A172 (cell line): ENCODE data around the gene FAH. TPM values are rescaled to one million over a fixed set of nuclear protein-coding genes. Genes with fewer than 3 reads are reported as not detected.

ENCODE experiments used
- total RNA-seq: library from RNA; depleted of rRNA; stranded (reverse); fragments of >200 nt; shearing (Covaris generic); gene quantifications from 2 replicates; pipeline ENCODE4 v1.2.3, GENCODE V29; 2014; rRNA removed

The FAH gene
- total RNA-seq, 1 experiment from 2014 or later = 22.6 TPM

Other genes with a start within 250 kb of the FAH start
- not detected in 2 replicates for gene BCL2A1, start 181.8 kb upstream of the FAH start, total RNA-seq
- gene ZFAND6, start 93.3 kb upstream of the FAH start, total RNA-seq = 113 and 131 TPM in 2 replicates
- gene CTXND1, start 99.2 kb downstream of the FAH start, total RNA-seq = not detected in 2 replicates